ENCODE data around the gene PGBD4.
"Not testable (repeated sequence)": the region's sequence is repeated elsewhere in the genome, so short reads cannot be mapped to it uniquely, and the experiment has no call there.

DNA sequence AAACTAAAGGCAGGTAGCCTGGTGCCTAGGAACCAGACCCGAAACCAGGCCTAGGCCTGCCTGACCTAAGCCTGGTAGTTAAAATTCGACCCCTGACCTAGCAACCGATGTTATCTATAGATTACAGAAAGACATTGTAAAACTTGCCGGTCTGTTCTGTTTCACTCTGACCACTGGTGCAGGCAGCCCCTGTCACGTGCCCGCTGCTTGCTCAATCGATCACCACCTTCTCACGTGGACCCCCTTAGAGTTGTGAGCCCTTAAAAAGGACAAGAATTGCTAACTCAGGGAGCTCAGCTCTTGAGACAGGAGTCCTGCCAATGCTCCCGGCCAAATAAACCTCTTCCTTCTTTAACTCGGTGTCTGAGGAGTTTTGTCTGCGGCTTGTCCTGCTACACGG, 19.9 kb downstream of the PGBD4 start:
- TF ChIP-seq, protein P1, sequence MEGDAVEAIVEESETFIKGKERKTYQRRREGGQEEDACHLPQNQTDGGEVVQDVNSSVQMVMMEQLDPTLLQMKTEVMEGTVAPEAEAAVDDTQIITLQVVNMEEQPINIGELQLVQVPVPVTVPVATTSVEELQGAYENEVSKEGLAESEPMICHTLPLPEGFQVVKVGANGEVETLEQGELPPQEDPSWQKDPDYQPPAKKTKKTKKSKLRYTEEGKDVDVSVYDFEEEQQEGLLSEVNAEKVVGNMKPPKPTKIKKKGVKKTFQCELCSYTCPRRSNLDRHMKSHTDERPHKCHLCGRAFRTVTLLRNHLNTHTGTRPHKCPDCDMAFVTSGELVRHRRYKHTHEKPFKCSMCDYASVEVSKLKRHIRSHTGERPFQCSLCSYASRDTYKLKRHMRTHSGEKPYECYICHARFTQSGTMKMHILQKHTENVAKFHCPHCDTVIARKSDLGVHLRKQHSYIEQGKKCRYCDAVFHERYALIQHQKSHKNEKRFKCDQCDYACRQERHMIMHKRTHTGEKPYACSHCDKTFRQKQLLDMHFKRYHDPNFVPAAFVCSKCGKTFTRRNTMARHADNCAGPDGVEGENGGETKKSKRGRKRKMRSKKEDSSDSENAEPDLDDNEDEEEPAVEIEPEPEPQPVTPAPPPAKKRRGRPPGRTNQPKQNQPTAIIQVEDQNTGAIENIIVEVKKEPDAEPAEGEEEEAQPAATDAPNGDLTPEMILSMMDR (conservative IDR thresholded peaks at IDR 0.05; ENCODE audit: low read depth, low read length) = not testable (repeated sequence)
- not testable (repeated sequence) for TF ChIP-seq EZH2 (IDR thresholded peaks at IDR 0.05; ENCODE audit: borderline replicate concordance, low read depth, low read length, poor library complexity, severe bottlenecking)
